Right lobe of liver (tissue), 4 donors: Measurements from ENCODE around the gene CAV1.

ENCODE experiments used
- POLR2A ChIP-seq: fragments of 450-650 bp; IDR thresholded peaks from one replicate; pipeline ENCODE4 v1.6.1; 2017; ENCODE audit warnings: antibody characterized with exemption, mild to moderate bottlenecking
- TF ChIP-seq, protein P1 (sequence below), 4 donors: fragments of 200-600 bp in 3 of 4; fragments of 450-650 bp in 1 of 4; IDR thresholded peaks; one replicate each; pipeline versions ENCODE4 v1.5.1 to v1.8.0; 2016 to 2022; ENCODE audit warnings: antibody characterized with exemption in 4 of 4, mild to moderate bottlenecking in 2 of 4
- donor health status: DM: no; HTN: no; CAD: no.
- donor health status: DM: no; HTN: no; CAD: no.
- donor health status: DM: no; HTN: yes; CAD: no.

- TF ChIP-seq, protein P1, sequence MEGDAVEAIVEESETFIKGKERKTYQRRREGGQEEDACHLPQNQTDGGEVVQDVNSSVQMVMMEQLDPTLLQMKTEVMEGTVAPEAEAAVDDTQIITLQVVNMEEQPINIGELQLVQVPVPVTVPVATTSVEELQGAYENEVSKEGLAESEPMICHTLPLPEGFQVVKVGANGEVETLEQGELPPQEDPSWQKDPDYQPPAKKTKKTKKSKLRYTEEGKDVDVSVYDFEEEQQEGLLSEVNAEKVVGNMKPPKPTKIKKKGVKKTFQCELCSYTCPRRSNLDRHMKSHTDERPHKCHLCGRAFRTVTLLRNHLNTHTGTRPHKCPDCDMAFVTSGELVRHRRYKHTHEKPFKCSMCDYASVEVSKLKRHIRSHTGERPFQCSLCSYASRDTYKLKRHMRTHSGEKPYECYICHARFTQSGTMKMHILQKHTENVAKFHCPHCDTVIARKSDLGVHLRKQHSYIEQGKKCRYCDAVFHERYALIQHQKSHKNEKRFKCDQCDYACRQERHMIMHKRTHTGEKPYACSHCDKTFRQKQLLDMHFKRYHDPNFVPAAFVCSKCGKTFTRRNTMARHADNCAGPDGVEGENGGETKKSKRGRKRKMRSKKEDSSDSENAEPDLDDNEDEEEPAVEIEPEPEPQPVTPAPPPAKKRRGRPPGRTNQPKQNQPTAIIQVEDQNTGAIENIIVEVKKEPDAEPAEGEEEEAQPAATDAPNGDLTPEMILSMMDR (IDR thresholded peaks at IDR 0.05), result no peak
- TF ChIP-seq POLR2A, result no peak
Observed at GRCh38 chr7:116539879-116540278, 15.0 kb downstream of the CAV1 start.
